Keratinocyte (primary cell): Measurements from ENCODE around the gene PRKAG2. TPM values are rescaled to one million over a fixed set of nuclear protein-coding genes. Genes with fewer than 3 reads are reported as not detected.

ENCODE experiments used
- DNase-seq: peaks from one replicate; pipeline ENCODE4 v3.0.0-alpha.2; 2011; ENCODE audit warnings: low read depth, missing footprints, low spot score
- FAIRE-seq: peaks from 2 replicates; lab custom pipeline; 2011; peaks lifted over from hg19 to GRCh38; lab: Jason Lieb, UNC
- H2AFZ ChIP-seq: 2 replicates; pipeline ENCODE4 v1.6.0; 2012; ENCODE audit warnings: low read length, control low read depth, inconsistent platforms; ENCODE audit not compliant: control insufficient read depth
- H3K27ac ChIP-seq: 2 replicates; pipeline ENCODE4 v1.5.1; 2011; ENCODE audit warnings: low read length; ENCODE audit not compliant: control insufficient read depth, insufficient read depth
- H3K27me3 ChIP-seq: 3 replicates; pipeline ENCODE4 v1.6.0; 2011; ENCODE audit warnings: low read length; ENCODE audit not compliant: control insufficient read depth, insufficient read depth; ENCODE audit errors: extremely low read depth
- H3K36me3 ChIP-seq, 2 experiments: 2 replicates in 1 of 2; 3 replicates in 1 of 2; pipeline ENCODE4 v1.5.1; 2011; ENCODE audit warnings: low read length in 2 of 2, mild to moderate bottlenecking in 1 of 2; ENCODE audit not compliant: control insufficient read depth in 2 of 2, insufficient read depth in 2 of 2; ENCODE audit errors: extremely low read depth in 1 of 2
- H3K4me1 ChIP-seq: 3 replicates; pipeline ENCODE4 v1.5.1; 2011; ENCODE audit warnings: low read length; ENCODE audit not compliant: control insufficient read depth, insufficient read depth; ENCODE audit errors: extremely low read depth
- H3K4me2 ChIP-seq: 3 replicates; pipeline ENCODE4 v1.6.0; 2011; ENCODE audit warnings: low read depth, low read length; ENCODE audit not compliant: control insufficient read depth, insufficient read depth; ENCODE audit errors: extremely low read depth
- H3K4me3 ChIP-seq, 3 experiments: fragments of 200-600 bp in 1 of 3; sonication (generic) in 1 of 3; 2 replicates in 2 of 3; 3 replicates in 1 of 3; pipeline ENCODE4 v1.5.1; 2011 to 2016; ENCODE audit warnings: low read length in 3 of 3, mild to moderate bottlenecking in 3 of 3, control low read depth in 2 of 3, inconsistent platforms in 1 of 3, low read depth in 1 of 3, mixed read lengths in 1 of 3, mixed run types in 1 of 3, moderate library complexity in 1 of 3; ENCODE audit not compliant: control insufficient read depth in 2 of 3, insufficient read depth in 2 of 3; ENCODE audit errors: extremely low read depth in 1 of 3
- H3K79me2 ChIP-seq: 2 replicates; pipeline ENCODE4 v1.6.0; 2012; ENCODE audit warnings: low read length; ENCODE audit not compliant: control insufficient read depth, insufficient read depth
- H3K9ac ChIP-seq: 3 replicates; pipeline ENCODE4 v1.6.0; 2011; ENCODE audit warnings: low read length; ENCODE audit not compliant: control insufficient read depth, insufficient read depth; ENCODE audit errors: extremely low read depth
- H3K9me1 ChIP-seq: 3 replicates; pipeline ENCODE4 v1.6.0; 2011; ENCODE audit warnings: low read length; ENCODE audit not compliant: control insufficient read depth, insufficient read depth; ENCODE audit errors: extremely low read depth
- H3K9me3 ChIP-seq: 2 replicates; pipeline ENCODE4 v1.5.1; 2012; ENCODE audit warnings: low read depth, low read length; ENCODE audit not compliant: control insufficient read depth
- H4K20me1 ChIP-seq: 3 replicates; pipeline ENCODE4 v1.6.0; 2011; ENCODE audit warnings: low read length; ENCODE audit not compliant: control insufficient read depth, insufficient read depth; ENCODE audit errors: extremely low read depth
- EZH2 ChIP-seq: IDR thresholded peaks from one replicate; pipeline ENCODE4 v1.6.1; 2012; ENCODE audit warnings: inconsistent platforms, mild to moderate bottlenecking, low read length, moderate library complexity
- dilution Hi-C: fragments of 300-500 bp; cut with MboI; formaldehyde crosslinking; loops from one replicate; pipeline ENCODE4 v1.7.0; 2020; ENCODE audit warnings: low sequenced_read_pairs; ENCODE audit not compliant: extremely low pct_ligation_motif_present
- polyA plus RNA-seq, 5 experiments: library from polyadenylated mRNA; depleted of rRNA in 3 of 5; stranded (reverse) in 3 of 5; stranded (forward) in 1 of 5; unstranded in 1 of 5; fragments of >200 nt; gene quantifications; 1 replicate in 1 of 5; 2 replicates in 3 of 5; 3 replicates in 1 of 5; pipeline versions ENCODE4 v1.2.1 to v1.2.3, GENCODE V29; 2011 to 2012; ENCODE audit warnings: missing spikeins in 2 of 5, low read depth in 1 of 5, low replicate concordance in 1 of 5
- TF ChIP-seq, protein P1 (sequence below), 3 experiments: IDR thresholded peaks in 1 of 3; conservative IDR thresholded peaks in 1 of 3; optimal IDR thresholded peaks in 1 of 3; 2 replicates in 2 of 3; 3 replicates in 1 of 3; pipeline versions ENCODE3 to v1.5.1; 2011; ENCODE audit warnings: low read length in 3 of 3, mild to moderate bottlenecking in 3 of 3, moderate library complexity in 2 of 3, control low read depth in 1 of 3, inconsistent platforms in 1 of 3; ENCODE audit not compliant: insufficient read depth in 2 of 3; ENCODE audit errors: extremely low read depth in 1 of 3

The PRKAG2 gene
- polyA plus RNA-seq, 1 donor (not counting 4 experiments of a cell fraction or from before 2014, with no cell fraction given): 39.5 TPM

DNA sequence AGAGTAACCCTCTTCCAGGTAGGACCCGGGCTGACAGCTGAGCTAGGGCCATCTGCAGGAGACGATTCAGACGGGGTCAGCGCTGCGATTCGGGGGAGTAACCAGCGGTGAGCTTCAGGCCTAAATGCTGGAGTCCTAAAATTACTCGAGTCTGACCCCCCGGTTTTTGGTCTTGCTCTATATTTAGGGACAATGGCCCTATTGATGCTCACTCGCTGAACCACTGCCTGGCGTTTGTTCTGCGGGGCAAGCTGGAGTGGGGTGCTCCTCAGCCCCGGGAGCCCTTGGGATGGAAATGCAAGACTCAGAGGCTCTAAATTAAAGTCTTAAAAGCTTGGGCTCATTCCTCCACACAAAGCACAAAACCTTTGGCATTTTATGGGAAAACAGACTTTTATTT is 120.0 kb downstream of the PRKAG2 start:
- no peak overlapping the region for H3K4me2 ChIP-seq
- H3K4me3 ChIP-seq: no peak overlapping the region
- H3K9me1 ChIP-seq: no peaks in the 10 kb centered on the region
- no peaks in the 10 kb centered on the region for H3K79me2 ChIP-seq
- dilution Hi-C loops: no loop called here
- no peak overlapping the region for H3K9ac ChIP-seq
- H3K36me3 ChIP-seq: no peaks in the 10 kb centered on the region
- DNase-seq: no peak
- FAIRE-seq: no peak
- peaks cover 28% of the 10 kb centered on the region for H3K4me1 ChIP-seq
- H2AFZ ChIP-seq: no peak overlapping the region
- H3K27ac ChIP-seq: no peak overlapping the region
- no peaks in the 10 kb centered on the region for H4K20me1 ChIP-seq
- peaks cover under 1% of the 10 kb centered on the region for H3K9me3 ChIP-seq
- H3K27me3 ChIP-seq: no peaks in the 10 kb centered on the region
- TF ChIP-seq, protein P1, sequence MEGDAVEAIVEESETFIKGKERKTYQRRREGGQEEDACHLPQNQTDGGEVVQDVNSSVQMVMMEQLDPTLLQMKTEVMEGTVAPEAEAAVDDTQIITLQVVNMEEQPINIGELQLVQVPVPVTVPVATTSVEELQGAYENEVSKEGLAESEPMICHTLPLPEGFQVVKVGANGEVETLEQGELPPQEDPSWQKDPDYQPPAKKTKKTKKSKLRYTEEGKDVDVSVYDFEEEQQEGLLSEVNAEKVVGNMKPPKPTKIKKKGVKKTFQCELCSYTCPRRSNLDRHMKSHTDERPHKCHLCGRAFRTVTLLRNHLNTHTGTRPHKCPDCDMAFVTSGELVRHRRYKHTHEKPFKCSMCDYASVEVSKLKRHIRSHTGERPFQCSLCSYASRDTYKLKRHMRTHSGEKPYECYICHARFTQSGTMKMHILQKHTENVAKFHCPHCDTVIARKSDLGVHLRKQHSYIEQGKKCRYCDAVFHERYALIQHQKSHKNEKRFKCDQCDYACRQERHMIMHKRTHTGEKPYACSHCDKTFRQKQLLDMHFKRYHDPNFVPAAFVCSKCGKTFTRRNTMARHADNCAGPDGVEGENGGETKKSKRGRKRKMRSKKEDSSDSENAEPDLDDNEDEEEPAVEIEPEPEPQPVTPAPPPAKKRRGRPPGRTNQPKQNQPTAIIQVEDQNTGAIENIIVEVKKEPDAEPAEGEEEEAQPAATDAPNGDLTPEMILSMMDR (optimal IDR thresholded peaks at IDR 0.05 in 1 of 3, IDR thresholded peaks at IDR 0.05 in 1 of 3, conservative IDR thresholded peaks at IDR 0.05 in 1 of 3; ENCODE audit: extremely low read depth in 1 of 3, insufficient read depth in 2 of 3, low read length in 3 of 3): no peak
- no peak for TF ChIP-seq EZH2

DNA sequence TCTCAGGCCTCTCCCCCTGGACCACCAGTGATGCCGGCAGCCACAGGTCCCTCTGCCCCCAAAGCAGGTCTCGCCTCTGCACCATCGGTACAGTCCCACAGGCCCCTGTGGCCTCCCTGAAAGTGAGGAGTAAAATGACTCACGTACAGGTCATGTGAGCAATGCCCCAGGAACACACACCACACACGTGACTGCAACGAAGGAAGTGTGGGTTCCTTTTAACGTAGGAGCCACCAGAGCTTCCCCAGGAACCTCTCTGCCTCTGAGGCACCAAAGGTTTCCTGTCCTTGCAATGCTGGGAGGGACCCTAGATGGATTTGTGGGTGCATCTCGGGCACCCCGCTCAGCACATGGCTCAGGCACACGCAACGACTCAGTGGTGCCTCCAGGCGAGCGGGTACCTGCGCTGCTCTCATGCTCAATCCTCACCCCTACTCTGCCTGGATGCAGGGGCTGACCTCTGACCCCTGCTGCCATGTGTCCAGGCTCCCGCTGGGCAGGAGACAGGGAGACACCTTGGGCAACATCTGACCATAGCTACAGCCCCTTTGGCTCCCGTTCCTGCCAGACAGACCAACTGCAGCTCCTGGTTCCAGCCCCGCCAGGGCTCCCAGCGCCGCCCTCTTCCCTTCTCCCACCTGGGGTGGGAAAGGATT is 120.7 kb downstream of the PRKAG2 start:
- Histone ChIP-seq H3K9me1 (no peaks in the 10 kb centered on the region), H2AFZ (peak overlapping the region; percentile 10), H3K36me3 (no peaks in the 10 kb centered on the region), H3K9ac (no peak overlapping the region), H4K20me1 (no peaks in the 10 kb centered on the region), H3K27ac (no peak overlapping the region), H3K79me2 (no peaks in the 10 kb centered on the region), H3K4me3 (no peak overlapping the region), H3K27me3 (no peaks in the 10 kb centered on the region), H3K4me1 (peaks cover 28% of the 10 kb centered on the region), H3K4me2 (no peak overlapping the region), H3K9me3 (peaks cover 5% of the 10 kb centered on the region)
- dilution Hi-C loops: no loop called here
- TF ChIP-seq EZH2: no peak
- TF ChIP-seq, protein P1 (optimal IDR thresholded peaks at IDR 0.05 in 1 of 3, IDR thresholded peaks at IDR 0.05 in 1 of 3, conservative IDR thresholded peaks at IDR 0.05 in 1 of 3; ENCODE audit: extremely low read depth in 1 of 3, insufficient read depth in 2 of 3, low read length in 3 of 3): no peak
- FAIRE-seq (no peak), DNase-seq (no peak)
